Esophagus muscularis mucosa (tissue), 4 donors: Measurements from ENCODE around the gene EEF1AKMT2. TPM values are rescaled to one million over a fixed set of nuclear protein-coding genes. Genes with fewer than 3 reads are reported as not detected.

ENCODE experiments used
- DNase-seq: peaks from one replicate; pipeline ENCODE4 v3.0.0-alpha.2; 2017; ENCODE audit errors: extremely low spot score
- H3K27ac ChIP-seq, 4 donors: fragments of 200-600 bp; sonication (generic); replicated peaks in 1 of 4; 1 replicate in 3 of 4; 2 replicates in 1 of 4; pipeline ENCODE4 v1.5.1; 2016 to 2019; ENCODE audit warnings: mild to moderate bottlenecking in 1 of 4
- H3K27me3 ChIP-seq, 4 donors: fragments of 200-600 bp; sonication (generic); one replicate each; pipeline versions ENCODE4 v1.5.1 to v1.6.0; 2016 to 2019
- H3K36me3 ChIP-seq, 4 donors: fragments of 200-600 bp; sonication (generic); one replicate each; pipeline ENCODE4 v1.5.1; 2016 to 2019
- H3K4me1 ChIP-seq, 4 donors: fragments of 200-600 bp; sonication (generic); one replicate each; pipeline ENCODE4 v1.5.1; 2016 to 2019
- H3K4me3 ChIP-seq, 4 donors: fragments of 200-600 bp; sonication (generic); 1 replicate in 2 of 4; 2 replicates in 2 of 4; pipeline ENCODE4 v1.5.1; 2016 to 2019; ENCODE audit warnings: mild to moderate bottlenecking in 4 of 4, moderate library complexity in 1 of 4
- H3K9me3 ChIP-seq, 4 donors: fragments of 200-600 bp; sonication (generic); 1 replicate in 3 of 4; 2 replicates in 1 of 4; pipeline ENCODE4 v1.5.1; 2016 to 2019
- EP300 ChIP-seq: sonication (generic); formaldehyde crosslinking; IDR thresholded peaks from one replicate; pipeline ENCODE4 v1.6.1; 2017; ENCODE audit warnings: antibody characterized with exemption
- POLR2A ChIP-seq: fragments of 450-650 bp; IDR thresholded peaks from one replicate; pipeline ENCODE4 v1.6.1; 2017; ENCODE audit warnings: antibody characterized with exemption, moderate library complexity, mild to moderate bottlenecking, low read depth
- POLR2AphosphoS5 ChIP-seq, 2 donors: sonication (generic); formaldehyde crosslinking; IDR thresholded peaks; one replicate each; pipeline ENCODE4 v1.6.1; 2017; ENCODE audit warnings: antibody characterized with exemption in 2 of 2
- WGBS: methylation state at CpG from one replicate; pipeline ENCODE4 v1.1.5; 2018; 5-methylcytosine and 5-hydroxymethylcytosine counted together
- intact Hi-C: fragments of 100-400 bp; cut with DNase I; formaldehyde crosslinking; loops from one replicate; pipeline ENCODE4 v1.15.1; 2023
- total RNA-seq, 4 donors: library from RNA; depleted of rRNA; stranded (reverse); fragments of >200 nt; gene quantifications; one replicate each; pipeline versions ENCODE4 v1.1.0 to v1.2.1, GENCODE V29; 2016
- TF ChIP-seq, protein P1 (sequence below), 3 experiments: fragments of 200-600 bp in 2 of 3; fragments of 450-650 bp in 1 of 3; sonication (generic) in 2 of 3; IDR thresholded peaks; one replicate each; pipeline ENCODE4 v1.5.1; 2017 to 2019; ENCODE audit warnings: antibody characterized with exemption in 3 of 3, mild to moderate bottlenecking in 2 of 3, moderate library complexity in 1 of 3

The EEF1AKMT2 gene
- 10 to 100 TPM in 2 of 4 donors, 1 to 10 TPM in 2; 9.0 to 11.9 (median 10.0) TPM for total RNA-seq

DNA sequence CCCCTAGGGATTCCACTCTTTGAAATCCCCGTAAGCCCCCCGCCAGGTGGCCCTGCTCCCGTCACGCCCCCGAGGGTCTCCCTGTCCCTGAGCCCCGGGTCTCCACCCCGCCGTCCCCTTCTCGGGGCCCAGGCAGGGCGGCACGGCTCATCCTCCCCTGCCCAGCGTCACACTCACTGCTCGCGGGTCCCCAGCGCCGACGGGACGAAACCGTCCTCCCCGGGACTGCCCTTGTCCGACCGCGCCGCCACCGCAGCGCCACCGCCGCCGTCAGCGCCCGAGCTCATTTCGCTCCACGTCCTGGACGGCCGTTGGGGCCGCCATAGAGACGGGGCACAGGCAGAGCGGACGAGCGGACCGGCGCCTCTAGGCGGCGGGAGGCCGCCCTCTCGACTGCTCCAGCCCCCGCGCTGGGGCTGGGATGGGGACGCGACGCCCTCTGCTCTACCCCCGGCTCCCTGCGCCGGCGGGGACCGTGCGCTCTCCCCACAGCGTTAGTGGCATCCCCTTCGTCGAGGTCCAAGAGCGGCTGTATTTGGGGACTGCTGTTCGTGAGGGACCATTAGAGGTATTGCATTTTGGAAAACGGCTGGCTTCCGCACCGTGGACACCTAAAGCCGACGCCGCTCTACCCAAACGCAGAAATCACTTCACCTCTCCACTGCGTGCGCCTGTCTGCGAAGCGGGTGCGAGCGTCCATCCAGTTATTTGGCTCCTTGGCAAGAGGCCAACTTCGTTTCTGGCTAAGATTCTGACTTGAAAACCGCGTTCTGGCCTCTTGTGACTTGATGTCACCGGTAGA lies at the start of gene EEF1AKMT2:
Gene EEF1AKMT2, minus strand, starts transcription at position 341 of the 802 bp plus-strand sequence. Its CDS starts 54 bp downstream, at position 287.
- no peaks in the 10 kb centered on the region for H3K9me3 ChIP-seq
- intact Hi-C loops, result no loop called here
- H3K4me1 ChIP-seq, result peaks cover 8 to 24% (median 15%) of the 10 kb centered on the region in 4 donors
- 2% methylated on average over 25 of the region's 79 CpGs for WGBS
- TF ChIP-seq POLR2AphosphoS5 (IDR thresholded peaks at IDR 0.05) (peak; percentile 67 to 84), EP300 (no peak), POLR2A (peak; percentile 25)
- TF ChIP-seq, protein P1, sequence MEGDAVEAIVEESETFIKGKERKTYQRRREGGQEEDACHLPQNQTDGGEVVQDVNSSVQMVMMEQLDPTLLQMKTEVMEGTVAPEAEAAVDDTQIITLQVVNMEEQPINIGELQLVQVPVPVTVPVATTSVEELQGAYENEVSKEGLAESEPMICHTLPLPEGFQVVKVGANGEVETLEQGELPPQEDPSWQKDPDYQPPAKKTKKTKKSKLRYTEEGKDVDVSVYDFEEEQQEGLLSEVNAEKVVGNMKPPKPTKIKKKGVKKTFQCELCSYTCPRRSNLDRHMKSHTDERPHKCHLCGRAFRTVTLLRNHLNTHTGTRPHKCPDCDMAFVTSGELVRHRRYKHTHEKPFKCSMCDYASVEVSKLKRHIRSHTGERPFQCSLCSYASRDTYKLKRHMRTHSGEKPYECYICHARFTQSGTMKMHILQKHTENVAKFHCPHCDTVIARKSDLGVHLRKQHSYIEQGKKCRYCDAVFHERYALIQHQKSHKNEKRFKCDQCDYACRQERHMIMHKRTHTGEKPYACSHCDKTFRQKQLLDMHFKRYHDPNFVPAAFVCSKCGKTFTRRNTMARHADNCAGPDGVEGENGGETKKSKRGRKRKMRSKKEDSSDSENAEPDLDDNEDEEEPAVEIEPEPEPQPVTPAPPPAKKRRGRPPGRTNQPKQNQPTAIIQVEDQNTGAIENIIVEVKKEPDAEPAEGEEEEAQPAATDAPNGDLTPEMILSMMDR (IDR thresholded peaks at IDR 0.05), result peak; percentile 35 to 72 (median 50)
- peak within 1 kb of the TSS; percentile 73 to 94 (median 82) for H3K4me3 ChIP-seq
- peaks cover 0 to 25% (median 18%) of the 10 kb centered on the region in 4 donors for H3K36me3 ChIP-seq
- peak; percentile 93 for DNase-seq
- H3K27ac ChIP-seq, result peak within 1 kb of the TSS; percentile 86 to 89 (median 88)
- no peaks in the 10 kb centered on the region for H3K27me3 ChIP-seq

DNA sequence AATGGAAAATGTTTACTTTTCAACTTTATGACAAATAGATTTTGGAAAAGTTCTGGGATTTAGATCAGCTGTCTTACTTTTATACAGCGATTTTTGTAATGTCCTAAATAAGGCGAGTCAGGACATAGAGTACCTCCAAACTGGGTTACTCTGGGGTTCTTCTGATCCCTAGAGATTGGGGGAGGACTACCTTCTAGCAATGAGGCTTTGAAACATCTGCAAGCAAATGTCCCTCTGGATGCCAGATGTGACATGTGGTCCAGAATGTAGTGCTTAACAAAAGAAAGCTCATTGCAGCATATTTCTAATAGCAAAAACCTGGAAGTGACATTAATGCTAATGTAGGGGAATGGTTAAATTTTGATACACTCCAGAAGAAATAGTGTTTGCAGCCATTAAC lies 46.0 kb upstream of the EEF1AKMT2 start:
- DNase-seq, result no peak
- H3K4me1 ChIP-seq, result no peaks in the 10 kb centered on the region
- TF ChIP-seq POLR2AphosphoS5 (IDR thresholded peaks at IDR 0.05), result no peak
- no peak for TF ChIP-seq POLR2A
- TF ChIP-seq, protein P1 (IDR thresholded peaks at IDR 0.05), result no peak
- TF ChIP-seq EP300, result no peak
- intact Hi-C loops, result no loop called here
- peaks cover 31 to 50% (median 38%) of the 10 kb centered on the region in 4 donors for H3K36me3 ChIP-seq
- H3K27ac ChIP-seq, result peak overlapping the region in 1 of 4 donors; percentile 16
- no peaks in the 10 kb centered on the region for H3K27me3 ChIP-seq
- 83% methylated on average over 2 of the region's 2 CpGs for WGBS
- no peak overlapping the region for H3K4me3 ChIP-seq
- no peaks in the 10 kb centered on the region for H3K9me3 ChIP-seq

DNA sequence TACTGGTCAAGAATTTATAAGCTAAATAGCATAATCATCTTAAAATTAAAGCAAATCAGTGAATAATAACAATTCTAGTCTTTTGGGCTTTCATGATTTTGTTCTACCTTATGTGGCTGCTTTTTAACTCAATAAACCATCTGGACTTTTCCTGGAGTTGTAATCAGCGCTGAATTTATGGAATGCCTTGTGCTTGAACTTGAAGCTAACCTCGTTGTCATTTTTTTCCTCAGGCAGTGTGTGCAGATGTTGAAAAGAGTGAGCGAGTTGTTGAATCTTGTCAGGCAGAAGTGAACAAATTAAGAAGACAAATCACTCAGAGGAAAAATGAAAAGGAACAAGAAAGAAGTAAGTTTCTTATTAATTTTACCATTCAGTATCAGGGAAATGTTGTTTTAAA lies 39.4 kb upstream of the EEF1AKMT2 start:
- no peak for DNase-seq
- TF ChIP-seq POLR2AphosphoS5 (IDR thresholded peaks at IDR 0.05) (no peak), POLR2A (no peak), EP300 (no peak)
- TF ChIP-seq, protein P1 (IDR thresholded peaks at IDR 0.05), result no peak
- Histone ChIP-seq H3K9me3 (no peaks in the 10 kb centered on the region), H3K27me3 (no peaks in the 10 kb centered on the region), H3K27ac (peak overlapping the region in 2 of 4 donors; percentile 21 to 32), H3K36me3 (peaks cover 79 to 98% (median 91%) of the 10 kb centered on the region in 4 donors), H3K4me1 (no peaks in the 10 kb centered on the region), H3K4me3 (no peak overlapping the region)
- intact Hi-C loops, result no loop called here
- WGBS, result 69% methylated on average over 3 of the region's 3 CpGs

DNA sequence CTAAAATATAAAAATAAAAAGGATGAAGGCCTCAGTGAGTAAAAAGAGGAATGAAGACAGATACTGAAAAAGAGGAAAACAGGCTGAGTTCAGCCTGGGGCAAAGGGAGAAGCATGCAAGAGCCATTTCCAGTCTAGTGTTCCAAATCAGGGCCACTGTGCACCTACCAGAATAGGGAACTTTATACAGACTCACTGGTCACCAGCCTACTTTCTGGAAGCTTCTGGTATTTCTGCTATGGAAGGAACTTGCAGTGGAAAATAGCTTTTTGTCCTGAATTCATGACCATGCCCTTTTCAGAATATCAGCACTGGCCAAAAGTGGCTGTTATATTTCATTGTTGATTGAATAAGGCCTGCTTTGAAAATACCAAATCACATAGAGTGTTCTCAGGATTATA lies 38.8 kb upstream of the EEF1AKMT2 start:
- H3K36me3 ChIP-seq, result peaks cover 74 to 94% (median 85%) of the 10 kb centered on the region in 4 donors
- H3K9me3 ChIP-seq, result no peaks in the 10 kb centered on the region
- no peak for TF ChIP-seq EP300
- no peak for TF ChIP-seq POLR2A
- TF ChIP-seq, protein P1 (IDR thresholded peaks at IDR 0.05), result no peak
- no peak for TF ChIP-seq POLR2AphosphoS5 (IDR thresholded peaks at IDR 0.05)
- H3K27ac ChIP-seq, result peak overlapping the region in 2 of 4 donors; percentile 20 to 55
- intact Hi-C loops, result no loop called here
- H3K4me1 ChIP-seq, result no peaks in the 10 kb centered on the region
- no peak for DNase-seq
- H3K4me3 ChIP-seq, result no peak overlapping the region
- no peaks in the 10 kb centered on the region for H3K27me3 ChIP-seq
